Upper lobe of left lung (tissue), 4 donors: Measurements from ENCODE around the gene ZCCHC7.

Experiments
- CTCF ChIP-seq, 6 experiments: fragments of 450-650 bp in 4 of 6; fragments of 200-600 bp in 2 of 6; sonication (generic) in 2 of 6; IDR thresholded peaks; one replicate each; pipeline ENCODE4 v1.5.1; 2016 to 2019; ENCODE audit warnings: antibody characterized with exemption in 6 of 6
- POLR2A ChIP-seq, 4 donors: fragments of 450-650 bp; IDR thresholded peaks; one replicate each; pipeline ENCODE4 v1.5.1; 2016 to 2017; ENCODE audit warnings: antibody characterized with exemption in 4 of 4, mild to moderate bottlenecking in 2 of 4

DNA sequence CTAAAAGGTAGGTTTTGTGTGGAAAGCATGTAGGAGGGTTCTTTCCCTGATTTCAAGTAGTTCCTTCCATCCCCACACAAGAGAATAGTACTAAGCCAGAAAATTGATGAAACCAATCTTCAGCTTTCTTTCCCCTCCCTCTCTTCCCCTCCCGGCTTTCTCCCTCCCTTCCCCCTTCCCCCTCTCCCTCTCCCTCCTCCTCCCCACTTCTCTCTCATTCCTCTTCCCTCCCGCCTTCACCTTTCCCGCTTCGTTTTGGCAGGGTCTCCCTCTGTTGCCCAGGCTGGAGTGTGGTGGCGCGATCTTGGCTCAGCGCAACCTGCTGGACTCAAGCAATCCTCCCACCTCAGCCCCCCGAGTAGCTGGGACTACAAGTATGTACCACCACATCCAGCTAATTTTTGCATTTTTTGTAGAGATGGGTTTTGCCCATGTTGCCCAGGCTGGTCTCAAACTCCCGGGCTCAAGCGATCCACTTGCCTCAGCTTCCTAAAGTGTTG, 85.8 kb downstream of the ZCCHC7 start:
- no peak for TF ChIP-seq POLR2A (IDR thresholded peaks at IDR 0.05)
- no peak for TF ChIP-seq CTCF (IDR thresholded peaks at IDR 0.05)
